SK-N-SH treated with all-trans-retinoic acid at 6 μM for 48 hours (cell line): ENCODE results near the gene UBE2D4.
"Not testable (repeated sequence)": the region's sequence is repeated elsewhere in the genome, so short reads cannot be mapped to it uniquely, and the experiment has no call there.

Experiments used
- ATAC-seq: fragments of 200-7000 bp; cut with Tn5 transposase; 3 replicates; pipeline ENCODE4 v1.9.1; 2020; ENCODE audit warnings: mild to moderate bottlenecking, moderate library complexity
- ARNTL ChIP-seq: fragments of 450-650 bp; formaldehyde crosslinking; IDR thresholded peaks from 2 replicates; pipeline ENCODE4 v1.5.0; 2020; ENCODE audit warnings: low read depth, mild to moderate bottlenecking, moderate library complexity, borderline replicate concordance
- BACH2 ChIP-seq: fragments of 250-450 bp; sonication (Bioruptor Pico); IDR thresholded peaks from 2 replicates; pipeline ENCODE4 v1.9.0; 2021; ENCODE audit warnings: mild to moderate bottlenecking, borderline replicate concordance
- CSRNP3 ChIP-seq: fragments of 250-450 bp; sonication (Bioruptor Pico); IDR thresholded peaks from 2 replicates; pipeline ENCODE4 v1.5.1; 2021; ENCODE audit warnings: mild to moderate bottlenecking, moderate library complexity
- ESRRG ChIP-seq: fragments of 250-450 bp; sonication (Bioruptor Pico); IDR thresholded peaks from 2 replicates; pipeline ENCODE4 v1.6.1; 2021; ENCODE audit warnings: mild to moderate bottlenecking
- GLIS3 ChIP-seq: fragments of 250-450 bp; sonication (Bioruptor Pico); IDR thresholded peaks from 2 replicates; pipeline ENCODE4 v1.5.0; 2020; ENCODE audit warnings: mild to moderate bottlenecking, moderate library complexity
- ISL1 ChIP-seq: fragments of 250-450 bp; sonication (Bioruptor Pico); IDR thresholded peaks from 2 replicates; pipeline ENCODE4 v2.1.2; 2022; ENCODE audit warnings: mild to moderate bottlenecking, moderate library complexity
- OSR1 ChIP-seq: fragments of 250-450 bp; sonication (Bioruptor Pico); IDR thresholded peaks from 2 replicates; pipeline ENCODE4 v1.8.0; 2022; ENCODE audit warnings: moderate library complexity, mild to moderate bottlenecking, inconsistent platforms
- POU6F1 ChIP-seq: fragments of 250-450 bp; sonication (Bioruptor Pico); IDR thresholded peaks from 2 replicates; pipeline ENCODE4 v1.8.0; 2021; ENCODE audit warnings: low read depth, mild to moderate bottlenecking, moderate library complexity, borderline replicate concordance
- PPARA ChIP-seq: fragments of 250-450 bp; sonication (Bioruptor Pico); IDR thresholded peaks from 2 replicates; pipeline ENCODE4 v1.5.0; 2020; ENCODE audit warnings: mild to moderate bottlenecking, borderline replicate concordance
- RARB ChIP-seq: fragments of 250-450 bp; sonication (Bioruptor Pico); IDR thresholded peaks from 2 replicates; pipeline ENCODE4 v1.8.0; 2021; ENCODE audit warnings: mild to moderate bottlenecking, moderate library complexity
- SNAI2 ChIP-seq: fragments of 250-450 bp; sonication (Bioruptor Pico); IDR thresholded peaks from 2 replicates; pipeline ENCODE4 v1.5.0; 2020; ENCODE audit warnings: mild to moderate bottlenecking, moderate library complexity
- TCF4 ChIP-seq: fragments of 250-450 bp; sonication (Bioruptor Pico); IDR thresholded peaks from 2 replicates; pipeline ENCODE4 v1.8.0; 2021; ENCODE audit warnings: mild to moderate bottlenecking, moderate library complexity, borderline replicate concordance
- TOX ChIP-seq: fragments of 250-450 bp; sonication (Bioruptor Pico); IDR thresholded peaks from 2 replicates; pipeline ENCODE4 v1.8.0; 2021; ENCODE audit warnings: mild to moderate bottlenecking, moderate library complexity, borderline replicate concordance
- ZC3H10 ChIP-seq: fragments of 250-450 bp; sonication (Bioruptor Pico); IDR thresholded peaks from 2 replicates; pipeline ENCODE4 v1.5.1; 2021; ENCODE audit warnings: mild to moderate bottlenecking, moderate library complexity
- ZFP3 ChIP-seq: fragments of 250-450 bp; sonication (Bioruptor Pico); IDR thresholded peaks from 2 replicates; pipeline ENCODE4 v1.5.0; 2020; ENCODE audit warnings: mild to moderate bottlenecking, moderate library complexity
- ZFP30 ChIP-seq: fragments of 450-650 bp; formaldehyde crosslinking; IDR thresholded peaks from 2 replicates; pipeline ENCODE4 v1.5.0; 2022; ENCODE audit warnings: mild to moderate bottlenecking, moderate library complexity
- ZNF565 ChIP-seq: fragments of 450-650 bp; formaldehyde crosslinking; conservative IDR thresholded peaks from 2 replicates; pipeline ENCODE4 v1.5.0; 2020; ENCODE audit warnings: low read depth, mild to moderate bottlenecking, moderate library complexity
- ZNF70 ChIP-seq: fragments of 450-650 bp; formaldehyde crosslinking; IDR thresholded peaks from 2 replicates; pipeline ENCODE4 v1.5.0; 2020; ENCODE audit warnings: mild to moderate bottlenecking, moderate library complexity
- ZNF8 ChIP-seq: fragments of 450-650 bp; formaldehyde crosslinking; IDR thresholded peaks from 2 replicates; pipeline ENCODE4 v1.5.0; 2020; ENCODE audit warnings: mild to moderate bottlenecking, moderate library complexity
- TF ChIP-seq, protein P1 (sequence below): fragments of 250-450 bp; sonication (Bioruptor Pico); IDR thresholded peaks from 2 replicates; pipeline ENCODE4 v1.5.0; 2020; ENCODE audit warnings: mild to moderate bottlenecking, moderate library complexity

The UBE2D4 gene

GRCh38 chr7:43895847-43896415, 30.3 kb upstream of the UBE2D4 start:
- no peak for ATAC-seq
- TF ChIP-seq RARB (CRISPR knock-in tag) (no peak), ISL1 (CRISPR knock-in tag) (no peak), OSR1 (CRISPR knock-in tag) (no peak), ZNF8 (no peak), POU6F1 (CRISPR knock-in tag) (no peak), ZNF565 (CRISPR knock-in tag) (no peak), ARNTL (CRISPR knock-in tag) (no peak), ZFP3 (CRISPR knock-in tag) (no peak), SNAI2 (CRISPR knock-in tag) (no peak)

DNA sequence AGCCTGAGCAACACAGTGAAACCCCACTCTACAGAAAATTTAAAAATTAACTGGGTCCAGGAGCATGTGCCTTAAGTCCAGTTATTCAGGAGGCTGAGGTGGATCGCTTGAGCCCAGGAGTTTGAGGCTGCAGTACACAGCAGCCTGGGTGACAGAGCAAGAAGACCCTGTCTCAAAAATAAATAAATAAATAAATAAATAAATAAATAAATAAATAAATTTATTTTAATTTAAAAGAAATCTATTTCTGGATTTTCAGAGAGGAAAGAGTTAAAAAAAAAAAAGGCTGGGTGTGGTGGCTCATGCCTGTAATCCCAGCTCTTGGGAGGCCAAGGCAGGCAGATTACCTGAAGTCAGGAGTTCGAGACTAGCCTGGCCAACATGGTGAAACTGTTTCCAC, 27.7 kb upstream of the UBE2D4 start:
- not testable (repeated sequence) for ATAC-seq

DNA sequence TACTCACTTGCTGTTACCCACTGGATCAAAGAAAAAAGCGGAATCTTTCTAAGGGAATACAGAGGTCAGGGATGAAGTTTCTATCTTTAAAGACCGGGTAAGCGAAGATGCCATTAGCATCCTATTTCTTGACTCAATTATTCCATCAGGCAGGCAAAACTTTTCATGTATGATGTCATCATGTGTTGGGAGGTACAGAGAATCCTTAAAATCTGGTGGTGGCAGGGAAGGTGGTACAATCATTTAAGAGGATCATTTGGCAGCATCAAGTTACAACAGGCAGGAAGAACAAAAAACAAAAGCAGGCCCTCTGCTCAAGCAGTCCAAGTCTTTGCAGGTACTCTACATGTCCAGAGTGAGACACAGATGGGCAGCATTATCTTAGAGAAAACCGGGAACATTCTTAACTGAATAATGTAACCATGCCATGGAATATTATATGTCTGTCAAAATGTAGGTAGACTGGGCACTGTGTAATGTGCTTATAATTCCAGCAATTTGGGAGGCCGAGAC, 23.6 kb upstream of the UBE2D4 start:
- ATAC-seq, result no peak
- TF ChIP-seq RARB (CRISPR knock-in tag) (no peak), ZC3H10 (no peak), ZFP3 (CRISPR knock-in tag) (no peak)

DNA sequence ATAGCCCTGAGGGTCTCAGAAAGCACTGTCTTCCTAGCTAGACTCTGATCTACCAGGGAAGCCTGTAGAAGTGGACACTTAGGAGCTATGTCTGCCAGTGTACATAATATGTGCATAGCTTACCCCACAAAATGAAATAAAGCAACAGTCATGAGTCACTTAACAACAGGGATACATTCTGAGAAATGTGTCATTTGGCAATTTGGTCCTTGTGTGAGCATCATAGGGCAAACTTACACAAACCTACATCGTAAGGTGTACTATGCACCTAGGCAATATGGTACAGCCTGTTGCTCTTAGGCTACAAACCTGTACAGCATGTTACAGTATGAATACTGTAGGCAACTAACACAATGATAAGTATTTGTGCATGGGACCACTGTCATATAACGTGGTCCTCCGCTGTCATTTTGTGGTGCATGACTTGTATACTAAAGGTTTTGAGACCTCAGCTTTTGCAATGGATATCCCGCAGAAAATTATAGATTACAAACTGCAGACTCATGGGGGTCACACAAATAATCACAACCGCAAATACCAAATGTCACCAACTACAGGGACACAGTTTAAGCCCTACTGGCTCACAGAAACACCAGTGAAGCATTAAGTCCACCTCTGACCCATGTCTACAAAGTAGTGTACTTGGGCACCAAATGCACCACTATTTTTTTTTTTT, 21.6 kb upstream of the UBE2D4 start:
- no peak for ATAC-seq
- no peak for TF ChIP-seq ZFP30 (CRISPR knock-in tag)
- no peak for TF ChIP-seq ZC3H10
- no peak for TF ChIP-seq GLIS3 (CRISPR knock-in tag)
- TF ChIP-seq BACH2 (CRISPR knock-in tag), result no peak
- TF ChIP-seq OSR1 (CRISPR knock-in tag), result no peak
- no peak for TF ChIP-seq ESRRG (CRISPR knock-in tag)
- no peak for TF ChIP-seq ARNTL (CRISPR knock-in tag)
- TF ChIP-seq ZNF8, result no peak
- TF ChIP-seq ZNF70 (CRISPR knock-in tag), result no peak
- no peak for TF ChIP-seq SNAI2 (CRISPR knock-in tag)
- TF ChIP-seq, protein P1, sequence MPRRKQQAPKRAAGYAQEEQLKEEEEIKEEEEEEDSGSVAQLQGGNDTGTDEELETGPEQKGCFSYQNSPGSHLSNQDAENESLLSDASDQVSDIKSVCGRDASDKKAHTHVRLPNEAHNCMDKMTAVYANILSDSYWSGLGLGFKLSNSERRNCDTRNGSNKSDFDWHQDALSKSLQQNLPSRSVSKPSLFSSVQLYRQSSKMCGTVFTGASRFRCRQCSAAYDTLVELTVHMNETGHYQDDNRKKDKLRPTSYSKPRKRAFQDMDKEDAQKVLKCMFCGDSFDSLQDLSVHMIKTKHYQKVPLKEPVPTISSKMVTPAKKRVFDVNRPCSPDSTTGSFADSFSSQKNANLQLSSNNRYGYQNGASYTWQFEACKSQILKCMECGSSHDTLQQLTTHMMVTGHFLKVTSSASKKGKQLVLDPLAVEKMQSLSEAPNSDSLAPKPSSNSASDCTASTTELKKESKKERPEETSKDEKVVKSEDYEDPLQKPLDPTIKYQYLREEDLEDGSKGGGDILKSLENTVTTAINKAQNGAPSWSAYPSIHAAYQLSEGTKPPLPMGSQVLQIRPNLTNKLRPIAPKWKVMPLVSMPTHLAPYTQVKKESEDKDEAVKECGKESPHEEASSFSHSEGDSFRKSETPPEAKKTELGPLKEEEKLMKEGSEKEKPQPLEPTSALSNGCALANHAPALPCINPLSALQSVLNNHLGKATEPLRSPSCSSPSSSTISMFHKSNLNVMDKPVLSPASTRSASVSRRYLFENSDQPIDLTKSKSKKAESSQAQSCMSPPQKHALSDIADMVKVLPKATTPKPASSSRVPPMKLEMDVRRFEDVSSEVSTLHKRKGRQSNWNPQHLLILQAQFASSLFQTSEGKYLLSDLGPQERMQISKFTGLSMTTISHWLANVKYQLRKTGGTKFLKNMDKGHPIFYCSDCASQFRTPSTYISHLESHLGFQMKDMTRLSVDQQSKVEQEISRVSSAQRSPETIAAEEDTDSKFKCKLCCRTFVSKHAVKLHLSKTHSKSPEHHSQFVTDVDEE (CRISPR knock-in tag), result no peak

GRCh38 chr7:43905209-43905946, 20.9 kb upstream of the UBE2D4 start:
- no peak for TF ChIP-seq CSRNP3 (CRISPR knock-in tag)
- no peak for TF ChIP-seq ZNF8
- TF ChIP-seq GLIS3 (CRISPR knock-in tag), result no peak
- no peak for TF ChIP-seq RARB (CRISPR knock-in tag)
- no peak for TF ChIP-seq OSR1 (CRISPR knock-in tag)
- no peak for TF ChIP-seq ZC3H10
- ATAC-seq, result peak; percentile 33

DNA sequence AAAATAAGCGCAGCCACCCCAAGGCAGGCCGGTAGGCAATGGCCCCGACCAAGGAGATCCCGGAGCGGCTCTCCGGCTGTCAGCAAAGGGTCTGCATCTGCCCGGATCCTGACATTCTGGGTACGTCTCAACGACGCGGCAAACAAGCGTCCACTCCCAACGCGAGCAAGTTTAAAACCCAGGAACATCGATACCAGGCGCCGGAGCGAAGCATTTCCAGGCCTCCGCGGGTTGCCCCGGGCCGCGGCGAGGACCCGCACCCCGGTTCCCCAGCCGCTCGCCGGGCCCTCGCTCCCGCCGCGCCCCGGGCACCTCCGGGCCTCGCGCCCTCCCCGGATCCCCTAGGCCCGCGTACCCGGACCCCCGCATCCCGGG, 20.3 kb upstream of the UBE2D4 start:
- ATAC-seq, result peak; percentile 73
- TF ChIP-seq ESRRG (CRISPR knock-in tag) (no peak), BACH2 (CRISPR knock-in tag) (no peak), RARB (CRISPR knock-in tag) (no peak), PPARA (no peak), ZNF565 (CRISPR knock-in tag) (no peak), TOX (CRISPR knock-in tag) (no peak), ZNF8 (no peak), POU6F1 (CRISPR knock-in tag) (no peak), ZFP3 (CRISPR knock-in tag) (no peak), SNAI2 (CRISPR knock-in tag) (no peak), TCF4 (CRISPR knock-in tag) (no peak)
- TF ChIP-seq, all 23 proteins: peak for 0
